Right kidney (tissue), 9 donors: ENCODE results near the gene DYRK3.
"Not testable (repeated sequence)": the region's sequence is repeated elsewhere in the genome, so short reads cannot be mapped to it uniquely, and the experiment has no call there.

Experiments used
- DNase-seq: peaks from one replicate; pipeline ENCODE4 v3.0.0-alpha.2; 2016
- long read RNA-seq, 8 donors: transcript quantifications; one replicate each; lab custom pipeline, GENCODE V29; 2026

The DYRK3 gene
- long read RNA-seq, donor 1, partial matches to known transcripts = 0 of 3 reads
- long read RNA-seq, donor 1, other reads (novel, unspliced or antisense) = 0 of 3 reads
- long read RNA-seq, donor 2, partial matches to known transcripts = 0 of 1 reads
- long read RNA-seq, donor 2, other reads (novel, unspliced or antisense) = 0 of 1 reads
- long read RNA-seq, donor 3, partial matches to known transcripts = 0 of 1 reads
- long read RNA-seq, donor 3, other reads (novel, unspliced or antisense) = 0 of 1 reads
- long read RNA-seq, donor 4 = 0 reads
- long read RNA-seq, donor 5, partial matches to known transcripts = 0 of 1 reads
- long read RNA-seq, donor 5, other reads (novel, unspliced or antisense) = 0 of 1 reads
- long read RNA-seq, donor 6, partial matches to known transcripts = 0 of 2 reads
- long read RNA-seq, donor 6, other reads (novel, unspliced or antisense) = 0 of 2 reads
- long read RNA-seq, donor 7, partial matches to known transcripts = 8 of 12 reads
- long read RNA-seq, donor 7, other reads (novel, unspliced or antisense) = 0 of 12 reads
- long read RNA-seq, donor 8, partial matches to known transcripts = 0 of 1 reads
- long read RNA-seq, donor 8, other reads (novel, unspliced or antisense) = 0 of 1 reads

GRCh38 chr1:206635080-206635977, at the start of gene DYRK3:
TSS of gene DYRK3 (plus strand) at chr1:206635536. CDS start at chr1:206635704, 168 bp downstream.
- DNase-seq = peak; percentile 90

- no peak for DNase-seq
Measured at GRCh38 chr1:206586501-206587445, 48.6 kb upstream of the DYRK3 start.

GRCh38 chr1:206587904-206588303, 47.4 kb upstream of the DYRK3 start:
- DNase-seq = no peak

GRCh38 chr1:206588492-206588891, 46.8 kb upstream of the DYRK3 start:
- no peak for DNase-seq

GRCh38 chr1:206589206-206589605, 46.1 kb upstream of the DYRK3 start:
- peak; percentile 46 for DNase-seq

DNA sequence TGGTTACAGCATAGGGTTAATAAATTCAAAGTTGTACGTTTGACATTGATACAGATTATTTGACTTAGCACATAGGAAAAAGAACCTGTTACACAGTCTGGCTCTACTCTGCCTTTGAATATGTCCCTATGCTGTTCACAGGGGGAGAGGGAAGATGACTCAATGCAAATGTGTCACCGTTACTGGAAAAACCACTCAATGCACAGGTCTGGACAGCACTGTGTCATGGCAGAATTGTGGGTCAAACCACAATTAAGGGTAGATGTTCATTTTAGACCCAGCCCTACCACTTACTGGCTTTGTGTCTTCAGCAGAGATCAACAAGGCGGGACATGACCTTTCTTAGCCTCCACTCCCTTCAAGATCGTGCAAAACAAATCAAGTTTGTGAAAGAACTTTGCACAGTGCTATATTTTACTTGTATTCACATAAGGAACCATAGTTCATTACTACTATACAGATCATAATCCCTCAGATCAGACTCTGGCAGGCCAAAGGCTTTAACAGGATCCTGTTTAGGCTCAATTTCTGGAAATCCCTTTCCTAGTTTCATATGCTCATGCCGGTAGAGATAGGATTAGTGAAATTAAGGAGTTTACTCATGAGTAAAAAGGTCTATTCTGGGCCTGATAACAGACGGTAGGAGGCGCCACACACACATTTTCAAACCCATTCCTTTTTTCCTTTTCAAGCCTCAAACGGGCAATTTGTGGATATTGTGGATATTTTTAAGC, 45.1 kb upstream of the DYRK3 start:
- no peak for DNase-seq

DNA sequence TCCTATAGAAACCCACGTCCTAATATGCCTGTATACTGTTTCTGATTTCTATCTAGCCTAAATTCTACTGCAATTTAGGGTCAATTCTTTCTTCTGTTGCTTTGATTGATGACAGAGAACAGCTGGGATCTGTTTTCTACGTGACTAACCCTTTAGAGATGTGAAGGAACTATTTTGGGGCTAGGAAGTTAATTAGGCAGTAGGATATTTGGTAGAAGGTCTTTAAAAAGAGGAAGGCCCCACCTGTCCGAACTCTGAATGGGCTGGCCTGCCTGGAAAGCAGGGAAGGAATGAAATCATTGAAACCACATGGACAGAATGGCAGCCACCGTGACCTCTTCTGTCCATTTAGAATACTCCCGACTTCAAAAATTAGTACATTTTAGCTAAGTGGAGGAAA, 44.1 kb upstream of the DYRK3 start:
- DNase-seq = no peak

DNA sequence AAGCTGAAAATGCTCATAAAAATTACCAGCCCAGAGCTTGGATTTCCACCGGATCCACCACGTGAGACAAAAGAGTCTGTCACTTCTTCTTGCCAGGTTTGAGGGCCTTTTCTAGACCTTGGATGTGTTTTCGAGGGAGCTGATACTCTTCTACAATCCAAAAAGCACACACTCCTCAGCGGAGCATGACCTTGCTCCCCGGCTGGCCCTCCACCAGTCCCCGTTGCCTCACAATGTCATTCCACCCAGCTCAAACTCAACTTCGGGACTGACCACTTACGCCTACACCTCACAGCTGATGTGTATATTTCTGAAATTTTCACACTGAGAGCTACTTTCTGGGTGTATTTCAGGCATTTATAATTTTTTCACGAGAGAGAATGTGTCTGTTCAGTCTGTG, 43.6 kb upstream of the DYRK3 start:
- no peak for DNase-seq

- no peak for DNase-seq
Measured at GRCh38 chr1:206593351-206593925, 41.9 kb upstream of the DYRK3 start.

DNA sequence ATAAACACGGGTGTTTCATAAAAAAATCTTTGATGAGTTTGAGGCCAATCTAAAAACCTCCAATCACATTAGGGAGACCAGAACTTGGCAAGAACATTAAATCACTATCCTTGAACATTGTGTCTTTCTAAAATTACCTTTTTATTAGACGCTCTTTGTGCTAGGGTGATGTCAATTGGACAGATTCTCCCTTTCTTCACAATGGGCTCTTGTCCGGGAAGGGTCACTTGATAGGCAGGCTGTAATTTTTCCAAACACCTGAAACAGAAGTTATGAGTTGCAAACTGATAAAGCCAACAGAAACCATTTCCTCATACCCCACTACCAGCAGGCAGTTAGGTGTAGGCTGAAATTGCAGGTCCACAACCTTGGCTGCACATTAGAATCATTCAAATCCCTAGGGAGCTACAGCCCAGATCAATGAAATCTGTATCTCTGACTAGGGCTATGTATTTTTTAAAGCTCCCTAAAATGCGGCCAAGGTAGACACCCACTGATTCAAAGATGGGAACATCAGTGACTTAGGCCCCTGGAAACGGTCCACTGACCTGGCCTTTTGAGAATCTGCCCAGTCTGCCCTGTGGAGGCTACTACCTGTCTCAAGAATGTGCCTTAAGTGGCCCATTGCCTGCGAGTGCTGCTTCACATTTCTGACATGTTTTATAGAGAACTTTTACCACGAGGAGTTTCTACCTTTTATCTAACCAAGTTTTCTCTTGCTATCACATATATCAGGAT, 39.6 kb upstream of the DYRK3 start:
- no peak for DNase-seq

GRCh38 chr1:206596319-206596666, 39.0 kb upstream of the DYRK3 start:
- no peak for DNase-seq

DNA sequence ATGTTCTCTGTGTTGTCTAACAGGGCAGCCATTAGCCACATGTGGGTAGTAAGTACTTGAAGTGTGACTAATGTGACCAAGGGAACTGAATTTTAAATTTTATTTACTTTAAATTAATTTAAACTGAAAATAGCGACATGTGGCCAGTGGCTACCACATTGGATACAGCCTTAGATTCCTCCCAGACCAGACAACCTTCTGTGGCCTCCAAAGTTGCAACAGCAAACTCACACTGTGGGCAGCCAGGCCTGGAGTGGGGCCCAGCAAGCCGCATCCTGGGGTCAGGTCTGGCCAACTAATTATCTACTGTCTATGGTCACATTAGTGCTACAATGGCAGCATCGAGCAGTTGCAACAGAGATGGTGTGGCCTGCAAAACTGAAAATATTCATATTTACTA, 34.8 kb upstream of the DYRK3 start:
- DNase-seq = no peak

DNA sequence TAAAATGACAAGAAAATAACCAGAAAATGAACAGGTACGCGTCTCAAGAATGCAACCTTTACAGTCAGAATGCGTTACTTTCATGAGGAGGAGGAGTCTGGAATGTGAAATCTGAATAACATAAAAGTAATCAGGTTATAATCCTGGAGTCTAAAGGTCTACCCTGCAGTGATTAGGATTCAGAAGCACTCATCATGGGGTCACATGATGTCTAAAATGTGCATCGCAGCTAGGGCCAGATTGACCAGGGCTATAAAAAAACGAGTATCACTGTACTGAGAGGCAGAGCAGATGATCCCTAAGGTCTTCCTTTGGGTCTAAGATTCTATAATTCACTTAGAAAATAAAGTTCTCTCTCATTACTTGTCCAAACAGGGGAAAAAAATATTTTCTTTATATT, 30.5 kb upstream of the DYRK3 start:
- DNase-seq = no peak

DNA sequence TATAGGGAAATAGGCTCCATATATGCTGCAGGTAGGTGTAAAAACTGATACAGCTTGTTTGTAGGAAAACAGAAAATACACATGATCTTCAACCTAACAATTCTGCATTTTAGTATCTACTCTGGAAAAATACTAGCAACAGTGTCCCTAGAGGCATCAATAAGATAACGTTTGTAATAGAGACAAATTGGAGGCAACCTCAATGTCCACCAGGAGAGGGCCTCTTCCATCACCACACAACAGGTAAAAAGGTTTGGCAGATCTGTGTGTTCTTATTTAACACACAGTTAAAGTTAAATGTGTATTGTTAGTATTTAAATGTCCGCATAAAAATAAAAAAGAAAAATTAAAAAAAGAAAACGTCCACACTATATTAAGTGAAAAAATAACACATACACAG, 28.5 kb upstream of the DYRK3 start:
- DNase-seq = no peak

DNA sequence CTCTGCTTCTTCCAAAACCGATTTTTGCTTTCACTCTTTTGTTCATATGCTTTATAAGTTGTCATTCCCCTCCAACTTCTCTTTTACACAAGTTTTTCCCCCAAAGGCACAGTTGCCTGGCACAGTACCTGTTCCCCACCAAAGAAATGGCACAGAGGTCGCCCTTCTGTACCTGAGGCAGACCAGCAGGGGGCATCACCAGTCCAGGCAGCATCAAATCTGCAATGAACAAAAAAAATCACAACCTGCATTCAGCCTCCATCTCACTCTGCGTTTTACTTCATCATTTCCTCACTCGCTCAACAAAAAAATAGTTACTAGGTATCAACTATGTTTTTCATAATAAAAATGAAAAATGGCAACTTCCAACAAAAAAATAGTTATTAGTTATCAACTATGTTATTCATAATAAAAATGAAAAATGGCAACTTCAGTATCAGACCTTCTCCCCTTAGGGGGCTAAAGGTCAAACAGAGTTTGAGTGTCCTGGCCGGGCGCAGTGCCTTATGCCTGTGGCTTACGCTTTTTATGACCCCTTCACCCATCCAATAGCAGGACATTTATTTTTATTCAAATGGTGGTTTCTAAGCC, 27.1 kb upstream of the DYRK3 start:
- DNase-seq = no peak

GRCh38 chr1:206609229-206609991, 25.9 kb upstream of the DYRK3 start:
- no peak for DNase-seq

DNA sequence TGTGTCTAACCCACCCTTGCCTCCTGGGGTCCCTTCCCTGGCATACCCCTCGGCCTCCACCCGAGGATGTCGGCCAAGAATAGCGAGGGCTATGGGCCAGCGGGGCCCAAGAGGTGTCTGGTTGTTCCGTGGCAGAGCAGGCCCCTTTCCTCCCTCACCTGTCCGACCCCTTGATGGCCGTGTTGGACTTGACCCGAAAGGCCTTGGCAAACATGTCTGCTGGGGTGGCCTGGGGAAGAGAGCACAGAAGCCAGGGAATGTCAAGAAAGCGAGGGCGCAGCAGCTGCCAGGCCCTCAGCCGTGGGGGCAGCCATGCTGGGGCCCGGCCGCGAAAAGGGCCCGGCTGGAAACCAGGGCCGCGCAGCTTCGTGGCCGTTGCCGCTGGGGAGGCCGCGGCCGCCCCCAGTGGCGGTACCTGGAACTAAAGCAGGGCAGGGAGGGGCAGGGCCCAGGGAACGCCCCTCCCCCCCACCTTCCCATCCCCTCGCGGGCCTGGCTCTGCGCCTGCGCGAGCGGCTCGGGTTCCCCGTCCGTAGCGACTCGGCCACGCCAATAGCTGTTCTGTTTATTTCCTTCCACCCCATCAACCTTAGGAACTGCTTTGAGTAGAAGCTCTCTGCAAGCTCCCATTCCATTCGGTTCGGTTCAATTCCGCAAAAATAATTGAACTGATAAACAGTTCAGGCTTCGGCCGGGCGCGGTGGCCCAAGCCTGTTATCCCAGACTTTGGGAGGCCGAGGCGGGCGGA, 23.0 kb upstream of the DYRK3 start, which contains the start of gene EIF2D:
EIF2D (minus strand) TSS at position 337 of the 748 bp plus-strand sequence; CDS start at position 214, 123 bp downstream.
- DNase-seq = peak; percentile 99

DNA sequence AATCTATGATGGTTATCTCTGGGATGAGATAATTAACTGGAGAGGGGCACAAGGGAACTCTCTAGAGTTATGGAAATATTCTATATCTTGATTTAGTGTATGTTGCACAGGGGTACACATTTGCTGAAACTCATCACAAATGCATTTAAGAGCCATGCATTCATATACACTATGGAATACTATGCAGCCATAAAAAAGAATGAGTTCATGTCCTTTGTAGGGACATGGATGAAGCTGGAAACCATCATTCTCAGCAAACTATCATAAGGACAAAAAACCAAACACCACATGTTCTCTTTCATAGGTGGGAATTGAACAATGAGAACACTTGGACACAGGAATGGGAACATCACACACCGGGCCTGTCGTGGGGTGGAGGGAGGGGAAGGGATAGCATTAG, 8.9 kb upstream of the DYRK3 start:
- DNase-seq = not testable (repeated sequence)
